NCI-H2107 (cell line): ENCODE measurements around the gene COL18A1.

Experiments used
- DNase-seq: peaks from one replicate; lab custom pipeline; 2025; lab: John Stamatoyannopoulos, UW

COL18A1 gene

DNA sequence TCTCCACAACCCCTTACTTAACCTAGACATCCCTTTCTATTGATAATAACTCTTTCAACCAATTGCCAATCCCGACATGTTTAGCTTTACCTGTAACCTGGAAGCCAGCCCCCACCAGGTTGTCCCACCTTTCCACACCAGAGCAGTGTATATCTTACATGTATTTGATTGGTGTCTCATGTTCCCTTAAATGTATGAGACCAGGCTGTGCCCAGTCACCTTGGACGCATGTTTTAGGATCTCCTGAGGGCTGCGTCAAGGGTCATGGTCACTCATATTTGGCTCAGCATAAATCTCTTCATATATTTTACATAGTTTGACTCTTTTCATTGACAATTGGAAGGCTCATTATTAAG is 142.6 kb downstream of the COL18A1 start:
- DNase-seq = no peak

DNA sequence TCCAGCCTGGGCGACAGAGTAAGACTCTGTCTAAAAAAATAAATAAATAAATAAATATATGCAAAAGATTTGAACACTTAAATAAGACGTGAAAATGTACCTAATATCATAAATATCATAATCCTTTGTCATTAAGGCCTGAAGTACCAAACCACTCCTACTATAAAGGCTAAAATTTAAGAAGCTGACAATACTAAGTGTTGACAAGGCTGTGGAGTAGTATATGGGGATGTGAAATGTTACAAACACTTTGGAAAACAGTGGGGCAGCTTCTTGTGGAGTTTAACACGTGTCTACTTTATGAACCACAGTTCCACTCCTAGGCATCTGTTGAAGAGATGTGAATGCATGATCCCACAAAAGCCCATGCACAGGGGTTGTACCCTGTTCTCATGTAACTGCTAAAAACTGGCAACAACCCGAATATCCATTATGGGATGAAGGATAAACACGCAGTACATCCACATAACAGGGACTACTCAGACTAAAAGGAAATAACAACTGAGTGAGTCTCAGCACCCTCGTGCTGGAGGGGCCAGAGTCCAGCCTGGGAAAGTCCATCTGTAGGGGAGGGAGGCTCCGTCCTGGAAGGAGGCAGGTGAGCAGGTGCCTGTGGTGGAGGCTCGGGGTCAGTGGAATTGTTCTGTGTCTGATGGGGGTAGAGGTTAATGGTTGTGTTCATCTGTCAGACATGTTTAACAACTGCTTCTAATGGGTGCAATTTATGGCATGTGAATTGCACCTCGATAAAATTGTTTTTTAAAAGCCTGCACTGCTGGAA is 143.9 kb downstream of the COL18A1 start:
- DNase-seq = no peak

DNA sequence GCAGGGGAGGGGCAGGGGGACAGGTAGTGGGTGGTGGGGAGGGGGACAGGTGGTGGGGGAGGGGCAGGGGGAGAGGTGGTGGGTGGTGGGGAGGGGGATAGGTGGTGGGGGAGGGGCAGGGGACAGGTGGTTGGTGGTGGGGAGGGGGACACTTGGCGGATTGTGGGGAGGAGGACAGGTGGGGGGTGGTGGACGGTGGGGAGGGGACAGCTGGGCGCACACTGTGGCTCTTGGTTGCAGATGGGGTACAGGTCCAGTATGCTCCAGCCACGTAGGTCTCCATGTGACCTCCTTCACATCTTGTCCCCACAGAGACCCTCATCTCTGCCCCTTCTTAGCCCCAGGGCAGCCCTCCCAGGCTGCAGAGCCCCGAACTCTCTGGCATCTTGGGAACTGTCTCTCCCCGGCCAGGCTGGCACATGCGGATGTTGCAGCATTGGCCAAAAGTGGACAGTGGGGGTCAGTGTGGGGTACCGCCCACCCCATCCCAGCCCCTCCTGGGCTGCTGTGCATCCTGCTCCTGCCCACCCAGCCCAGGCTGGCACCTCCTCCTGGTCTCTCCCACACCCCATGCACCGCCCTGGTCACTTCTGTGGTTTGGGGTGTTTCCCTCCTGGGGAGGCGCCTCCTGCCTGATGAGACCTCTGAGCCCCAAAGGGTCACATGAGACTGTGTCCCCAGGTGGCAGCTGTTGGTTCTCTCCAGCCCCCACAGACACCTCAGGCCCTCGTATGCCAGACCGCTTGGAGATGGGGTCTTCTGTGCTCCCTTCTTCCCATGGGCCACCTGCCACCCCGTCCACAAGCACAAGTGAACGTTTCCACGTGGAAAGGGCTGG is 144.9 kb downstream of the COL18A1 start:
- no peak for DNase-seq

DNA sequence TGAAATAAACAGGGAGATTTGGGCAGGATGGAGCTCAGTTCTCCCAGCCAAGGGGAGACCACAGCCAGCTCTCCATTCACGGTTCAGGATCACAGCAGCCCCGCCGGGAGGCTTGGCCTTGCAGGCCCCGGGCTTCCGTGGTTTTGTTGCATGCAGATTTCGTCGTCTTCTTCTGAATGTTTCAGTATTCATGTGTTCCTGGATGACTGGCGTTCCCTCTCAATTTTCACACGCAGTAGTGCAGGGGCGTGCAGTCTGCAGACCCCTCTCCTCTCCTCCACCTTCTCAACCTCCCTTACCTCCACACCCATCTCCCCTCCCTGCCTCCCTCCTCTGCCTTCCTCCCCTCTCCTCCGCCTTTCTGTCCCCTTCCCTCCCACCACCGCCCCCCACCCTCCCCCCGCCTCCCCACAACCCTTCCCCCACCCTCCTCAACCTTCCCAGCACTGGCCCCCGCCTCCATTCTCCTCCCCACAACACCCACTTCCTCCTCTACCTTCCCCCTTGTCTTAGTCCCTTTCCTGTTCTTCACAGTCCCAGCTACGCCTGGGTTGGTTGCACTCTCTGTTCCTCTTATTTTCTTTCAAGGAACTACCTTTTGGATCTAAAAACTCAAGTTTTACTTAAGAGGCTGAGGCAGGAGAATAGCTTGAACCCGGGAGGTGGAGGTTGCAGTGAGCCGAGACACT is 145.7 kb downstream of the COL18A1 start:
- no peak for DNase-seq

DNA sequence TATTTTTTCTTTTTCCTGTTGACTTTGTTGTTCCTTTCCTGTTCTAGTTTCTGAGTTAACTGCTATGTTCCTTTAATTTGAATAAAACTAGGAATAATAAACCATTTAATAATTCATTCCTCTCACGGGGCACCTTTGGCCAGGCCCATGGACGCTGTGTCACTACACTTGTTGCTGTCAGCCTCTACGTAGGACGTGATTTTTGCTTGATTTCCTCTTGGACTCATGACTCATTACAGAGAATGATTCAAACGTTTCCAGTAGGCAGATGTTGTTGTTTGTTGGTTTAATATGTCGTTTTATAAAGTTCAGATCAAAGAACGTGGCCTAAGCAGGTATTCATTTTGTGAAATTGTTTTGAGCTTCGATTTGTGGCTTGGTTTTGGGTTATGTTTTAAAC is 146.4 kb downstream of the COL18A1 start:
- no peak for DNase-seq

DNA sequence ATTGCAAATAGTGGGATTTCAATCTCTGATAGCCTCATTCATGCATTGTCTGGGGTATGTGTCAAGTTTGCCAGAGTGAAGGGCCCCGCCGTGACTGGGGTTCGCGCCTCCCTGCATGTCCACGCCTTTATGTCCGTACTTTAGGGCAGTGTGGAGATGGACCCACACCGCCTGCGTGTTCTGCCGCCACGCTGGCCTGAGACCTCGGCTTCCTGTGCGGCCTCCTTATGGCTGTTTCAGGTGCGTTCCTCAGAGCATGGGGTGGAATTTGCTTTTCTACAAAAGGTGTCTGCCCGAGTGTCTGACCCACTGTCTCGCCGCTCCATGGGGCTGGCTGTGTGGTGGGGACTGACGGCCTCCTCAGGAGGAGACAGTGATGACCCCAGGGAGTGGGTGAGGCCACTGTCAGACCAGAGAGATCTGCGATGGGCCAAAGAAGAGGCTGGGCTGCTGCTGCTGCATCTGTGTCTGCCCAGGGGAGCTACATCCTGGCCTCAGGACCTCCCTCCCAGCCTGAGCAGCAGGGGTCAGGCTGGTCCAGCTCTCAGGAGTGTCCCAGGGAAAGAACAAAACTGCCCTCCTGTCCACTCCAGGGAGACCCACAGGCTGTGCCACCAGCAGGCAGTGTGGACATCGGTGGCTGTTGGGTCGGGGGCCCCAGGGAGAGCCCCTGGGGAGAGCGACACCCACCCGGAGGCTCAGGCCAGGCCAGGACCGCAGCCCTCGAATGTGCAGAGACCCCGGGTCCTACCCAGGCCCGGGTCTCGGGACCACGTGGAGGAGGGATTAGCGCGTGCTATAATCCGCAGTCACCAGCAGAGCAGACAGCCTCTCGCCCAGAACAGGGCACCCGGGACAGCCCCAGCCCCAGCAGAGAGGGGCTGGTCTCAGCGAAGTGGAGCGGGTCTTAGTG is 147.1 kb downstream of the COL18A1 start:
- no peak for DNase-seq

DNA sequence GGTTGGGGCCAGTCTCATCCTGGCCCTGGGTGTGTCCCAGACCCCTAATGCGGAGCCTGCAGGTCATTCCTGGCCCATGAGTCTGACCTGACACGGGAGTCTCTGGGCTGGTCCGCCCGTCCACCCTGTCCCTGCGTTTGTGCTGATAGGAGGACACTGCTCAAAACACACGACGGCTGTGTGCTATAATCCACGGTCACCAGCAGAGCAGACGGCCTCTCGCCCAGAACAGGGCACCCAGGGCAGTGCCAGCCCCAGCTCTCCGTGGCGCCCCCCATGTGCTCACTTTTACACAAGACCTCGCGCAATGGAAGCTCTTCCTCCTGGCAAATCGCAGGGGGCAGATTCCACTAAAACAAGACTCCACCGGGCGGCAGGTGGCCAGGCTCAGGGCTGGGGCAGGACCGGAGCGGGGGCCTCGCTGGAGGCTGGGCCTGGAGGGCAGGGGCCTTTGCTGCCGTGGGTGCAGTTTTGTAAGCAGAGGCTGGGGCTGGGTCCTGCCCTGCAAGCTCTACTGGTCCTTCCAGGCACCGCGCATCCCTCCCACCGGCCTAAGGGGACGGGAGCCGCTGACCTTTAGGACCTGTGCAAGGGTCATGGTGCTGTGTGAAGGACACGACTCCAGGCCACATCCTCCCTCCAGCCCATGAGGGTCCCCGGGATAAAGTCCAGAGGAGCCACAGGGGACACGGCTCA is 147.9 kb downstream of the COL18A1 start:
- no peak for DNase-seq

DNA sequence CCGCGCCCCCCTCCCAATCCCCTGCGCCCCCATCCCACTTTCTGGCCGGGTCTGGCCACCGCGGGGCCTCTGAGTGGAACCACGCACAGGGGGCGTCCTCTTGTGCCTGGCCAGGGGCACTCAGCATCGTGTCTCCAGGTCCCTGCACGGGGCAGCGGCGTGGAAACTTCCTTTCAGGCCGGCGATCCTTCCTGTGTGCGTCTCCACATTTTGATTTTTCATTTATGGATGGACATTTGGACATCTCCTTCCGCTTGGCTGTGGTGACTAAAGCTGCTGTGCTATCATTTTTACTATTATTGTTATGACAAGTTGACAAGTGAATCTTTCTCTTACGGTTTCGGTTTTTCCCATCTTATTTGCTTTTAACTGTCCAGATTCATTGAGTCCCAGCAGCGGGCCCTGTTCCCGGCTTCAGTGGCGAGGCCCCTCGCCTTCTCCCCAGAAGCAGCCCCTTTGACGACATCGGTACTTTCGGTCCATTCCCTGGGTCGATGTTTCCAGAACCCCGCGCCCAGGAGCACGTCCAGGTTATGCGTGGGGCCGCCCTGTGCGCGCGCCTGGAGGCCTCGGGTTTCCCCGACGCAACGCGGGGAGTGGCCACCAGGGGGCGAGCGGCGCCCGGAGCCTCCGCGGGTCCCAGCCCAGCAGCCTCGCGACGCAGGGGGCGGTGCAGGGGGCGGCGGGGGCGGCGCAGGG is 149.7 kb downstream of the COL18A1 start:
- peak; percentile 60 for DNase-seq

DNA sequence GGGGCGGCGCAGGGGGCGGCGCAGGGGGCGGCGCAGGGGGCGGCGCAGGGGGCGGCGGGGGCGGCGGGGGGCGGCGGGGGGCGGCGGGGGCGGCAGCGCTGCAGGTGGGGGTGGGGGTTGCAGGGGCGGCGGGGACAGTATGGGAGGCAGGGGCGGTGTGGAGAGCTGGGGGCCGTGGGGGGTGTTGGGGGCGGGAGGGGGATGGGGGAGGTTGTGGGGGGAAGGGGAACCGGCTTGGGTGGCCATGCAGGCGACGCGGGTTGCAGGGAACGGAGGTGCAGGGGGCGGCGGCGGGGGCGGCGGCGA is 150.2 kb downstream of the COL18A1 start:
- no peak for DNase-seq

DNA sequence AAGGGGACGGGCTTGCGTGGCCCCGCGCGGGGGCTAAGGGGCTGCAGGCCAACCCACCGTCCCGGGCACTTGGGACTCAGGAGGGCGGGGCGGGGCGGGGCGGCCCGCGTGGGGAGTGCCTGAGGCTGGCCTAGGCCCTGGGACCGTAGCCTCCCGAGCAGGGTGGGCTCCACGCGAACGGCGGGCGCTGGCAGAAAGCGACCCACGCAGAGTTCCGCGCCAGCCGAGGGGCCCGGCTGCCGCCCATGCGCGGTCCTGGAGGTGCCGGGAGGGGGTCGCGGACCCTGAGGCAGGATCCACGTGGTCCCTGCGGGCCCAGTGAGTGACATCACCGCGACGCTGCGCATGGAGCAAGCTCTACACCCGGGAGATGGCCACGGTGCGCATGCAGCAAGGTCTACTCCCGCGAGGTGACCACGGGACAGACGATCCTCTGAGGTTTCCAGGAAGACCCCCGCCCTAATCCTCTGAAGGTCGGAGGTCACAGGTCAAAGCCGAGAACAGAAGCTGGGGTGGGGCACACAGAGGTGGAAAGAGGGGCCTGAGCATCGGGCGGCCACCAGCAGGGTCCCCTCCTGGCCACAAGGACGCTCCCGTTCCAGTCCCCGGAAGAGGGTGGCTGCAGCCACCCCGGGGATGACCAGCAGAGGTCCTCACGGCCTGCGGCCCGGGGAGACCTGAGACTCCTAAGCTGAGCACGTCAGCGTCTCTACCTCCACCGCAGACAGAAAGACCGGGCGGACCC is 150.8 kb downstream of the COL18A1 start:
- DNase-seq = no peak

DNA sequence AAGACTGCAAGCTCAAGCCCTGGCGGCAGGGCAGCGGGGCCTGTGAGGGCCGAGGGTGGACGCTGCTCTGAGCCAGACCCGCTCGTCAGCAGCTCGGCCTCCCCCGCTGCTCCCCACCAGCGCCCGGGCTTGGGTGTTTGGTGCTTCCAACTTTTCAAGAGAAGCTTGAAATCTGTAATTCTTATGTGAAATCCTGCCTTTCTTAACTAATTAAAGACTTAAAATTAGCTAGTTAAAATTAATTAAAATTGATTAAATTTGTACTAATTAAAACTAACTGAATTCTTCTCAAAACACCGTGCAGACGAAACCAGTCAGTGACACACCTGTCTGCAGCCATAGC is 151.3 kb downstream of the COL18A1 start:
- no peak for DNase-seq

DNA sequence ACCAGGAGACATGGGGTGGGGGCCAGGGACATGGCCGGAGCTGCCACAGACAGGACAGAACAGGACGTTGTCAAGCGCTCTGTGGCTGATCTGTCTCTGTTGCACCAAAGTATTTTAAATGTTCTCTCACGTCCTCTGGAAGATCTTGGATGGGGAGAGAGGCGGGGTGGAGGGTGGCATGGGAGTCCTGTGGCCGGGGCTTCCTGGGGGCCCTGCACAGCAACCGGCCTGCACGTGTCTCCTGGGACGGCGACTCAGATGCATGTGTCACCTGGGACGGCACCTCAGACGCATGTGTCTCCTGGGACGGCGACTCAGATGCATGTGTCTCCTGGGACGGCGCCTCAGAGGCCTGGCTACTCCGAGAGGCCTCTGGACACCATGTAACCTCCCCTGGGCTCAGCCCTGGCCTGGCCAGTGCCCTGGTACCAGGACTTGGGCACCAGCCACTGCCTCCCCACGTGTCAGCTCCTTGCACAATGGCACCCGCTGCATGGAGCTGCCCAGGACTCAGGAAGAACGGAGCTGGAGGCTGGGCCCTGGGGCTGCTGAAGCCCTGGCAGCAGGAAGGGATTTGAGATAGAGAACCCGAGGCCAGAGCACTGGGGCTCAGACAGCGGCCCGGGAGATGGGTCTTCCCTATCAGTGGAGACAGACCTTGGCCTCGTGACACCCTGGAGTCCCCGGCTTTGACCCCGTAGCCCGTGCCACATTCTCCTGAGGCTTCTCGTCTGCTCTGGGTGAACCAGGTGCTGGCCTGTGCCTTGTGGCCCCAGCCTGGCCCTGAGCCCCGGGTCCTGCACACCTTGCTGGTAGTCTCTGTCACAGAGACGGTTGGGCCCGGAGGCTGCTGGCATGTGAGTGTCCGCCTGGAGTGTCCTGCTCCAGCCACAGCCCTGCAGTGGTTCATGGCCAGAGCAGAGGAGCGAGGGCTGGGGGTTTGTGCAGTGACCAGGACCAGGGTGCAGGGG is 152.0 kb downstream of the COL18A1 start:
- no peak for DNase-seq

DNA sequence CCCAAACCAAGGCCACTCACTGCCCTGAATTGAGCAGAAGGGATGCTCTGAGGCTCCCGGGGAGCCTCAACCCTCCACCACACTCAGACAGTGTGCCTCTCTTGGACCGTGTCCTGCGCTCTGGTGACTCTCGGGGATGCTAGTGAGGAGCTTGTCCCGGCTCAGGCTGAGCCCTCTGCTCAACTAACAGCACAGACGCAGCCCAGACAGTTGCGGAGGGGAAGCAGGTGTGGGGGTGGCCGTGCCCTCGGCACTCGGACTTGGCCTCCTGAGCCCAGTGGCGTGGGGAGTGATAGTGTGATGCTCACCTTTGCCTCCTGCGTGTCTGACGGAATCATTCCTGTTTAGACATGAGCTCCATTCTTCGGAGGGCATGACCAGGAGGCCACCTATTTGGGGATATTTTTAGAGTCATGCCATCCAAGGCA is 152.7 kb downstream of the COL18A1 start:
- DNase-seq = no peak

DNA sequence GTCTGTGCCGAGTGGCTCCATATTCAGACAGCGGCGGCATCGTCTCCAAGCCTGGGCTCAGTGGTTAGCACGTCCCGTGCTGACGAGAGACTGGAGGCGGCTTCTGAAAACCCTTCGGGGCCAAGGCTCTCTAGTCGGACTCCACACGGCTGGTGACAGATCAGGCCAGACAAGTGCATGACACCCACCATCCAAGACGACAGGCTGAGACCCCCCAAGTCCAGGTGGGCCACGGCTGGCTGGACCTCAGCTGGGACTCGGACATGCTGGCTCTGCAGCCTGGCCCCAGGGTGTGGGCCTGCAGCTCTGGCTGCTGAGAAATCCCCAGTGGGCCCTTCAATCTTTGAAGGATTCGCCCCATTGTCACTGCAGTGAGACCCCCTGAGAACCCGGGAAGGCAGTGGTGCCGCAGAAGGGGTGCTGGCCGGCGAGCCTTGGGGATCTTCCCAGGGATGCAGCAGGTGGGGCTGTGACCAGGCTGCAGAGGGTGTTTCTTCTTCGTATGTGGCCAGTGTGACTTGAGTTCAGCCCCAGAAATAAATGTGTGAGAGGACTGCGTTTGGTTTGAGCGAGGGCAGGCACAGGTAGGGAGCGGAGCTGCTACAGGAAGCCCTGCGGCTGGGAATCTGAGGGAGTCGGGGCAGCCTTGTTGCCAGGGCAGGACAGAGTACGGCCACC is 153.2 kb downstream of the COL18A1 start:
- DNase-seq = no peak

DNA sequence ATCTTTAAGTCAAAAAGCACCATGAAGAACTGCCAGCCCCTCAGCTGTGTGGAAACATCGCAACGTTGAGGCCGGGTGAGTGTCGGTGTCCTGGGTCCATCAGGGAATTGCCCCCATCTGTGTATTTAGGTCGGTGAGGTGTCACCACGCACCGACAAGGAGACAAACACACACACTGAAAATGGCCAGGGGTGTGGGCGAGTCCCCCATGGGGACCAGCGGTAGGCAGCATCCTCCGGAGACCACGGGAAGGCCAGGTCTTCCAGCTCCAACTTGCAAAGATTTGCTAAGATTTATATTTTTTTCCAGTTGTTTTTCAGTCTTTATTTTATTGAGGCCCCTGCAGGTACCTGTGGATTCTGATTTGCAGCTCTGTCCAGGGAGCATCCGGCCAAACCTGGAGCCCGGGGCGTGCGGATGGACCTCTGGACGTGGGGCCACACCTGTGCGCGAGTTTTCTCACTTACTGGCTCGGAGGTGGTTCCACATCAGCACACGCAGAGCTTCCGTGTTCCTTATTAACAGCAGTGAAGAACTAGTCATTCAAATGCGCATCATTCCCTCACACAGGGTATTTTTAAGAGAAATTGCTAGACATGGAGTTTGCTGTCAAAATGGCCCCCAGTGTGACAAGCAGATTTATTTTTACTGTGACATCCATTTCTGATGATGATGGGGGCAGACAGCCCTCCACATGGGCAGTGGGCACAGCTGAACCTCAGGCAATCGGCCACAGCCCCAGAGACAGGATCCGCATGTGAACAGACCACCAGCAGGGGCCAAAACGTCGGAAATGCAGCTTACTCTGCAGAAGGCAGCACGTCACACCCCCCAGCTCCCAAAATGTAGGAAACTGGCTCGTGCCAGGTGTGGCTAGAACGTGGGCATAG is 154.5 kb downstream of the COL18A1 start:
- DNase-seq = no peak

DNA sequence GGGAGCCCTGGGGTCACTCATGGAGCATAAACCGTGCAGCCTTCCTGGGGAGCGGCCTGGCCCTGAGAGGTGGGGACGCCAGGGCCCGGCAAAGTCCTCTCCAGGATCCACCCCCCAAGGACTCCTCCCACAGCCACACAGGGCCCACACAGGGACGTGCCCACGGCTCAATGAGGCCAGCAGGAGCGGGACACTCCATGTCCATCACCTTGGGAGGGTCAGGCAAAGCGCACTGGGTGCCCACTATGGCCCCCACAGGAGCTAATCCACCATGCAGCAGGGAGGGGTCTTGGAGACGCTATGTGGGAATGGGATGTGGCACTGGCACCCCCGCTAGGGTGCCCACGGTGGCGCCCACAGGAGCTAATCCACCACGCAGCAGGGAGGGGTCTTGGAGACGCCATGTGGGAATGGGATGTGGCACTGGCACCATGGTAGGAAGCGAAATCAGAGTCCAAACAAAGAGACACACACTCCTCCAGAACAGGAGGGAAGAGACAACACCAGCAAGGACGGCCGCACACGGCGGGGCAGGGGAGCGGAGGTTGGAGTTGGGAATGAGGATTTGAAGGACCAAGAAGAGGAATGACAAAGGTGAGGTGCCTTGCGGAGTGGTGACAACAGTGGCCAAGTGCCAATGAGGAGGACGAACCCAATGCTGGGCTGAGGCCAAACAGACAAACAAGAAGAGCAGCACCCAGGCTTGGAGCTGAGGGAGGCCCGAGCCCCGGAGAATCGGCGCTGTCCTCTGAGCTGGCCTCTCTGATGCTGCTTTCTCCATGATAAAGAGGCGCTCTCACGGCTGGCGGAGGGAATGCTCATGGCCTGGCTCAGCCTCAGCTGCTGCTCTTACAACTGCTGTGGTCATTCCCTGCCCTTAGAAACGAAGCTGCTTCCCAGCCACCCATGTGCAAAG is 155.4 kb downstream of the COL18A1 start:
- no peak for DNase-seq
